ENCODE data around the gene ATP7B. TPM values are rescaled to one million over a fixed set of nuclear protein-coding genes. Genes with fewer than 3 reads are reported as not detected.

ATP7B gene
- total RNA-seq, 1 donor from 2014 or later, result 11.2 TPM

DNA sequence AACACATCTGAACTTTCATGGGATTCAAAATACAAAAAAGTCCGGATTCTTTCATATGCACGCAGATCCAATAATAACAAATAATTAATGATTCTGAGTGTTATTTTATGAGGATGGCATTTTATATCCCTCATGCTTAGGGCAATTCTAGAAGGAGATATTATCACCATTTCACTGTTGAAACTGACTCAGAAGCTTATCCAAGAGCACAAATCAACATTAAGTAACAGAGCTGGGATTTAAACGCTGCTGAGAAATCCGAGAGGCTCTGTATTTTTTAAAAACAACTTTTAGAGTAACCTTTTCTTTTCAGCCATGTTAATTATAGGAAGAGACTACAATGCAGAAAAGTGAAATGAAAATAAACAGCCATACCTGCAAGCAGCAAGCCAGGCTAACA, 30.3 kb downstream of the ATP7B start:
- no peak for DNase-seq (ENCODE audit: low read depth)
- no peaks in the 10 kb centered on the region for H3K27me3 ChIP-seq (ENCODE audit: control insufficient read depth, insufficient read depth, low read length)
- no peak overlapping the region for H3K4me3 ChIP-seq (ENCODE audit: low read depth, low read length)
- TF ChIP-seq, protein P1, sequence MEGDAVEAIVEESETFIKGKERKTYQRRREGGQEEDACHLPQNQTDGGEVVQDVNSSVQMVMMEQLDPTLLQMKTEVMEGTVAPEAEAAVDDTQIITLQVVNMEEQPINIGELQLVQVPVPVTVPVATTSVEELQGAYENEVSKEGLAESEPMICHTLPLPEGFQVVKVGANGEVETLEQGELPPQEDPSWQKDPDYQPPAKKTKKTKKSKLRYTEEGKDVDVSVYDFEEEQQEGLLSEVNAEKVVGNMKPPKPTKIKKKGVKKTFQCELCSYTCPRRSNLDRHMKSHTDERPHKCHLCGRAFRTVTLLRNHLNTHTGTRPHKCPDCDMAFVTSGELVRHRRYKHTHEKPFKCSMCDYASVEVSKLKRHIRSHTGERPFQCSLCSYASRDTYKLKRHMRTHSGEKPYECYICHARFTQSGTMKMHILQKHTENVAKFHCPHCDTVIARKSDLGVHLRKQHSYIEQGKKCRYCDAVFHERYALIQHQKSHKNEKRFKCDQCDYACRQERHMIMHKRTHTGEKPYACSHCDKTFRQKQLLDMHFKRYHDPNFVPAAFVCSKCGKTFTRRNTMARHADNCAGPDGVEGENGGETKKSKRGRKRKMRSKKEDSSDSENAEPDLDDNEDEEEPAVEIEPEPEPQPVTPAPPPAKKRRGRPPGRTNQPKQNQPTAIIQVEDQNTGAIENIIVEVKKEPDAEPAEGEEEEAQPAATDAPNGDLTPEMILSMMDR (IDR thresholded peaks at IDR 0.05; ENCODE audit: insufficient read depth, low read length, poor library complexity, severe bottlenecking), result no peak
- no peaks in the 10 kb centered on the region for H3K36me3 ChIP-seq (ENCODE audit: control insufficient read depth, insufficient read depth, low read length)

DNA sequence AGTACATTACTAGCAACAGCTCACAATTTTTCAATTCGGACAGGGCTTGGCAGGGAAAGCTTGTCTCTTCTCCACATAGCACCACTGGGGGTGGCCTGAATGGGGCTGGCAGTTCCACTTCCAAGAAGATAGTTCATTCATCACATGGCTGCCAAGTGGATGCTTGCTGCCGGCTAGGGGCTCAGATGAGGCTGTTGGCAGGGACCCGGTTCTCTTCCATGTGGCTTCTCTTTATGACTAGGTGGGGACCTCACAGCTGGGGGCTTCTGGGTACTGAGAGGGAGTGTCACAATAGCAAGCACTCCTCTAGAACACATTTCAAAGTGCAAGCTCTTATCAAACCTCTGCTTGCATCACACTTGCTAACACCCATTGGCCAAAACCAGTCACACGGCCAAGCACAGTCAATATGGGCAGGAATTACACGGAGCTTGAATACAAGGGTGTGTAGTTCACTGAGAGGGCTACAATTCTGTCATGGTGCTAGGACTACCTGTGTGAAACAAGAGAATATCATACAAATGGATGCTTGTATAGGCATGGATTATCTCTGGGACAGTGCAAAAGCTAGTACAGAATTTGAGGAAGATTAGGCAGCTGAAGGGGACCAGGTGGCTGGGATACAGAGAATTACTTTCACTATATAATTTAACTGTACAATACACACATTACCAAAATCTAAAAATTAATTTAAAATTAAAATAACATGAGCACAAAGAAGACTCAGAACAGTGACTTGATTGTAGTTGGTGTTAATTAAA, 32.3 kb downstream of the ATP7B start:
- no peaks in the 10 kb centered on the region for H3K27me3 ChIP-seq (ENCODE audit: control insufficient read depth, insufficient read depth, low read length)
- DNase-seq (ENCODE audit: low read depth), result no peak
- no peak overlapping the region for H3K4me3 ChIP-seq (ENCODE audit: low read depth, low read length)
- no peaks in the 10 kb centered on the region for H3K36me3 ChIP-seq (ENCODE audit: control insufficient read depth, insufficient read depth, low read length)
- TF ChIP-seq, protein P1 (IDR thresholded peaks at IDR 0.05; ENCODE audit: insufficient read depth, low read length, poor library complexity, severe bottlenecking), result no peak

- Histone ChIP-seq H3K36me3 (ENCODE audit: control insufficient read depth, insufficient read depth, low read length) (no peaks in the 10 kb centered on the region), H3K4me3 (ENCODE audit: low read depth, low read length) (no peak overlapping the region), H3K27me3 (ENCODE audit: control insufficient read depth, insufficient read depth, low read length) (no peaks in the 10 kb centered on the region)
- TF ChIP-seq, protein P1 (IDR thresholded peaks at IDR 0.05; ENCODE audit: insufficient read depth, low read length, poor library complexity, severe bottlenecking), result no peak
- DNase-seq (ENCODE audit: low read depth), result no peak
Observed at GRCh38 chr13:51977625-51978024, 33.6 kb downstream of the ATP7B start.

DNA sequence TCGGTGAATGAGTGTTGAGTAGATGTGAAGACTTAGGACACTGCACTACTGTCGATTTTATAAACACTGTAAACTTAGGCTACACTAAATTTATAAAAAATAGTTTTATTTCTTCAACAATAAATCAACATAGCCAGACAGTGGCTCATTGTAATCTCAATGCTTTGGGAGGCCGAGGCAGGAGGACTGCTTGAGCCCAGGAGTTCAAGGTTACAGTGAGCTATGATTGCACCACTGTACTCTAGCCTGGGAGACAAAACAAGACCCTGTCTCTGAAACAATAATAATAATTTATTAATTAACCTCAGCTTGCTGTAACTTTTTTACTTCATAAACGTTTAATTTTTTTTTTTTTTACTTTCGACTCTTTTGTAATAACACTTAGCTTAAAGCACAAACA, 34.4 kb downstream of the ATP7B start:
- H3K36me3 ChIP-seq (ENCODE audit: control insufficient read depth, insufficient read depth, low read length), result no peaks in the 10 kb centered on the region
- TF ChIP-seq, protein P1 (IDR thresholded peaks at IDR 0.05; ENCODE audit: insufficient read depth, low read length, poor library complexity, severe bottlenecking), result no peak
- no peak for DNase-seq (ENCODE audit: low read depth)
- no peak overlapping the region for H3K4me3 ChIP-seq (ENCODE audit: low read depth, low read length)
- no peaks in the 10 kb centered on the region for H3K27me3 ChIP-seq (ENCODE audit: control insufficient read depth, insufficient read depth, low read length)

GRCh38 chr13:51976423-51976822, 34.8 kb downstream of the ATP7B start:
- no peak overlapping the region for H3K4me3 ChIP-seq (ENCODE audit: low read depth, low read length)
- H3K27me3 ChIP-seq (ENCODE audit: control insufficient read depth, insufficient read depth, low read length), result no peaks in the 10 kb centered on the region
- TF ChIP-seq, protein P1 (IDR thresholded peaks at IDR 0.05; ENCODE audit: insufficient read depth, low read length, poor library complexity, severe bottlenecking), result no peak
- DNase-seq (ENCODE audit: low read depth), result no peak
- H3K36me3 ChIP-seq (ENCODE audit: control insufficient read depth, insufficient read depth, low read length), result no peaks in the 10 kb centered on the region

DNA sequence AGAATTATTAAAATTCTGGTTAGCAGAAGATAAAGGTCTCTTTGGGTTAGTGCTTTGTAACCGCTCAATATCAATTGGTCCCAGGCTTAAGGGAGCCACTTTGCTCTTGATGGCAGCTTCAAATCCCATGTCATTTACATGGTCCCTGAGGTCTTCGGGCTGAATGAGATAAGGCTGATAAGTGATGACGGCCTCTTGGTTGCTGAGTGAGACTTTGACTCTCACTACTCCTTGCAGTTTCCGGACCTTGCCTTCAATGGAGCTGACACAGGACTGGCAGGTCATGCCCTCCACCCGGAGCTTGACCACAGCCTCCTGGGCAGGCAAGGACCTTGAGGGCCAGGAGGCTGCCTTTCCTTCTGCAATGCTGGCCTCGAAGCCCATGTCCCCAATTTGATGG, 36.8 kb downstream of the ATP7B start:
- DNase-seq (ENCODE audit: low read depth), result no peak
- Histone ChIP-seq H3K27me3 (ENCODE audit: control insufficient read depth, insufficient read depth, low read length) (no peaks in the 10 kb centered on the region), H3K4me3 (ENCODE audit: low read depth, low read length) (no peak overlapping the region), H3K36me3 (ENCODE audit: control insufficient read depth, insufficient read depth, low read length) (no peaks in the 10 kb centered on the region)
- TF ChIP-seq, protein P1 (IDR thresholded peaks at IDR 0.05; ENCODE audit: insufficient read depth, low read length, poor library complexity, severe bottlenecking), result no peak

Measured in kidney epithelial cell (primary cell).